ENCODE measurements around the gene ACOT9.
"Not testable (repeated sequence)": the region's sequence is repeated elsewhere in the genome, so short reads cannot be mapped to it uniquely, and the experiment has no call there.

The ACOT9 gene

DNA sequence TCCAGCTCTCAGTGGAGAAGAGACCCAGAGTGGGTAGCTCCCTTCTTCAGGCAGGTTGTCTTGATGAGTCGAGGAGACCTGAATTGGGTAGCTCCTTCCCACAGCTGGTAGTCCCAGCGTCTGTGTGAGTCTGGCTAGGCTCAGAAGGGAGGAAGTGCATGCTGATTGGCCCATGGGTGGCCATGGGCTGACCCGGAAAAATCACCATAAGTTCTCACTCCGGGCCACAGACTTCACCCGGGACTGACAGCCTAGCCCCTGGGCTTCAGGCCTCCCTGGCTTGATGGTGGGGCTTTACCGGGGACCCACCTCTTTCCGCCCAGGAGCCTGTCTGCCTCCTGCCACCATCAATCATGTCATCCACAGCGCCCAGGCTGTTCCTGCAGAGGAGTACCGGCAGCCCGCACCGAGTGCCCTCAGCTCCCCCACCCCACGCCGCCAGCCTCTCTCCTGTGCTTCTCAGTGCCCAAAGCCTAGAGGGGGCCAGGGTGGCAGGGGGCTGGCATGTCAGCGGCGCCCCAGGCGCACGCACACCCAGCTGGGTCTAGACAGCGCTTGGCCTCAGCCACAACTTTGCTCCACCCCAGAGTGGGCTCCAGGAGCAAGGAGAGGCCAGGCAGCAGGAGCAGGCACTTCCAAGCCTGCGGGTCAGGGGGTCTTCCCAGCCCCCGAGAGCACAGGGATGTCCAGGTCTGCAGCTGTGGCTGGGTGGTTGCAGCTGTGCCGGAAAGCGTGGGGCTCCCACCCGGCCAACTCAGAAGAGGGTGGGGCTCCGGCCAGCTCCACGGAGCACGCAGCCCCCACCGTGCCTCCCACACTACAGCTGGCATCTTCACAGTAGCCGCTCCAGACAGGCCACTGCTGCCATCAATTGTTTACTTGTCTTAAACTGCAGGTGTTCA is 23.8 kb upstream of the ACOT9 start:
- no peak for DNase-seq (ENCODE audit: insufficient read length, low spot score)
- peak; percentile 38 for FAIRE-seq

DNA sequence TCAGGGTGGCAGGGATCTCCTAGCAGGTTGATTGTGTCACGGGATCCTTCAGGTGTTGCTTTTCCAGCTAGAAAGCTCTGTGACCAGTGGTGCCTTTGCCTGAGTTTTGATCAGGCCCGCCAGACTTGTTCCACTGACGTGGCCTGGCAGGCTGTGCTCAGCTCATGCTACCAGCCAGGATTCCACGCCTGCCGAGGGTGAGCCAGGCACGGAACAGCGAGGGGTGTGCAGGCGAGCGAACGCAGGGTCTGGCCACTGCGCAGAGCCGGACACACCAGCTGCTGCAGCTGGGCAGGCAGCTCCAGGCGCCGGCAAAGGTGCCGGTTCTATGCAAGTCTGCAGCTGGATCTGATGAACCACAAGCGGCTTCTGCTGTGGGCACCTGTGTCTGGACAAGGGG is 22.8 kb upstream of the ACOT9 start:
- no peak for DNase-seq (ENCODE audit: insufficient read length, low spot score)
- FAIRE-seq = peak; percentile 72

DNA sequence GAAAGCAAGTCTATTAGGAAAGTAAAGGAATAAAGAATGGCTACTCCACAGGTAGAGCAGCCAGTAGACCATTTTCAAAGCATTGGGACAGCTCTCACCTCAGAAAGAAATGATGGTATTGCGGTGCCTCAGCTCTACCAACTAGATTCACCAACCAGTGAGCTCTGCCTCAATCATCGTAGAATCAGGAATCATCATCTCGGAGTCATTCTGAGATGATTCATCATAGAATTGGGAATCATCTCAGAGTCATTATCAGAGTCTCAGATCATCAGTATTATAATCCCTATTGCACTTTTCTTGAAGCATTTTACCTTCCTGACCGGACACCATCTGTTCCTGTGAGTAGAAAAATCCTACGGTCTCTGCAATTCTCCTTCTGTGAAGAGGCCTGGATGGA is 22.4 kb upstream of the ACOT9 start:
- DNase-seq (ENCODE audit: insufficient read length, low spot score) (peak; percentile 34), FAIRE-seq (peak; percentile 89)

DNA sequence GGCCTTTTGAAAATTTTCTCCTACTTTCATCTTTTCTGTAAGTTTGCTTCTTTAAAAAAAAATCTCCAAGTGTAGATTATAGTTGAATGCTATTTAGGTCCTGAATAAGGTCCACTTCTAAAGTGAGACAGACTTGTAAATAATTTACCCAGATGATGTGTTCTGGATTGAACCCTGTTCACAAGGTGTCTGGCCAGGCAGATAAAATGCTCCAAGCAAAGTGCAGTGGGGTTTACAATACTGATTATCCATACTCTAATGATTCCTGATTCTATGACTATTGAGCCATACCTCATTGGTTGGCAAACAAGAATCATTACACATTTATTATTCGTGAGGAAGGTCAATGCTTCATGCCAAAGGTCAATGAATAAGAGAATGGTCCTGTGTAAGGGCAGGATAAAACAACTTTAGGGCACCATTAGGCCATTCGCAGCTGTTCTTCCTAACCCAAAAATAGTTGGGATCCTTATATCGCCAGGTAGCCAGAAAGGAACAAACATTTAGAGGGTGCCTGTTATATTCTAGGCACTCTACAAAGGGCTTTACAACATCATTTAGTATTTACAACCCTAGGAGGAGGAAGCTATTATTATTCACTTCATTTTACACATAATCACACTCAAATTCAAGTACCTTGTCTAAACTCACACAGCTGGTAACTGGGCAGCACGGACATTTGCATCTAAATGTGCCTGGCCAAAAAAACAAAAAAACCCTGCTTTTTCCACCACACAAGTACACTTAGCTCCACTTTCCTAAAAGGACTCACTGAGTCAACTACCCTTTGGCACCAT is 21.3 kb upstream of the ACOT9 start:
- FAIRE-seq (peak; percentile 82), DNase-seq (ENCODE audit: insufficient read length, low spot score) (no peak)

DNA sequence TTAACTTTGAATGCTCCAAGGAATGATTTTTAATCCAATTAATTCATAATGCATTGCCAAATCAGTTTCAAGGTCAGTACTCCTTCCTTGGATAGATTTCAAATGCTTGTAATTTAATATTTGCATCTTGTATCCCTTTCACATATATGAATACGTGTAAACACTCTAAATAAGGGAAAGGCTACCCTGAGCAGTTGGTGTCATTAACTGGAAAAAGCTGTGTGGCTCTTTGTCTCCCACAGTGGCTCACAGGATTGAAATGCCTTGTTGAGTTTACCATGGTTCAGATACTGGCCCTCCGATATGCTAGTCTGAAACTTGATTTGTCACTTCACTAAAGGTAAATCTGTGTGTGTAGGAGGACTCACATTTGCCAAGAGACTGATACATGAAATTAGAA is 16.7 kb upstream of the ACOT9 start:
- FAIRE-seq = no peak
- no peak for DNase-seq (ENCODE audit: insufficient read length, low spot score)

DNA sequence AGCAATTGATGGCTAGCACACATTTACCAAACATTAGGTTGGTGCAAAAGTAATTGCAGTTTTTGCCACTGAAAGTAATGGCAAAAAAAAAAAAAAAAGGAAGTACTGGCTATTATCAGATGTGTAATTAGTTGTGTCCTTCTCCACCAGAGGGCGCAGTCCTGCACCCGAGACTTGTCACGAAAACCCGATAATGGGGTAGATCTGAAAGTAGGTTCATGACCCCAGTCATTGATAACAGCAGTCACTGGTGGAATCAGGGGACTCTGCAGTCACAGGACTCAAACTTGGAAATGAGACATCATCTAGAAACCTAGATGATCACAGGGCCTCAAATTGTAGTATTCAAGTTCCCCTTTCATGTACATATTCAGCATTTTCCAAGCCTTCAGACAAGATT is 13.1 kb upstream of the ACOT9 start:
- DNase-seq (ENCODE audit: insufficient read length, low spot score) = peak; percentile 73
- FAIRE-seq = peak; percentile 76

DNA sequence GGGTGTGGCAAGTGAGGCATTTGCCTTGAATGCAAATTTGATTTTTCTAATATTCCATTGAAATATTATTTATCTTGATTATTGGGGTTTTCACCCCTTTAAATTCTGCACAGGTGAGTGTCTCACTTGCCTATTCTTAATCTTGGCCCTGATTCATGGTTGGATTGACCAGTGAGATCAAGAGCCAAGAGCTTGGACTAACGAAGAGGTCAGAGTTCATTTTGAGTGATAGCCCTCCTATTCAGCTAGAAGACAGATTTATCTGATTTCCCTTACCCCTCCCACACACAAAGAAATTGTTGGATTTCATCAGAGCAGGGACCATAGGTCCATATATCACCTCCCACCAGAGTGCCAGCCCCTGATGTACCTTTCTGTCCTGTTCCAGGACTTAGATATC is 11.6 kb upstream of the ACOT9 start:
- FAIRE-seq (no peak), DNase-seq (ENCODE audit: insufficient read length, low spot score) (no peak)

DNA sequence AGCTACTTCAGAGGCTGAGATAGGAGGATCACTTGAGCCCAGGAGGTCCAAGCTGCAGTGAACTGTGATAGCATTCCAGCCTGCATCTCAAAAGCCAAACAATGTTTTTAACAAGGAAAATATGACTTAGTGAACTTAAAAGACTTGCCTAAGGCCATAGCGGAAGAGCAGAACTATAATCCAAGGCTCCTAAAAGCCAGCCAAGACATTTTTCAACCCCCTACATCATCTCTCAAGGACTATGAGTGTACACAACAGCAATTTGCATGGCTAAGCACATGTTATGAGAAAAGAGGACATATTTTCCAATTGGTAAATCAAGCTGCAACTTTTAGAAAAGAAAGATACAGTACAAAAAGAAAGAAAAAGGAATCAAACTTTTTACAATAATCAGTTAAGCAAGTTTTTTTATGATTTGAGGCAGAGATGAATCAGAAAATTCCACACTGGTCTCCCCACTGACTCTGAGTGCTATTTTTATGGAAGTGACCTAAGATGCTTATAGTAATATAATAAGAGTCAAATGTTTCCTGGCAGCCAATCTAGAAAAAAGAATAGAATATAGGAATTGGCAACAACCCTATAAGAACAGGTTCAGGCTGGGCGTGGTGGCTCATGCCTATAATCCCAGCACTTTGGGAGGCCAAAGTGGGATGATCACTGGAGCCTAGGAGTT is 9.8 kb upstream of the ACOT9 start:
- peak; percentile 77 for FAIRE-seq
- DNase-seq (ENCODE audit: insufficient read length, low spot score) = peak; percentile 77

DNA sequence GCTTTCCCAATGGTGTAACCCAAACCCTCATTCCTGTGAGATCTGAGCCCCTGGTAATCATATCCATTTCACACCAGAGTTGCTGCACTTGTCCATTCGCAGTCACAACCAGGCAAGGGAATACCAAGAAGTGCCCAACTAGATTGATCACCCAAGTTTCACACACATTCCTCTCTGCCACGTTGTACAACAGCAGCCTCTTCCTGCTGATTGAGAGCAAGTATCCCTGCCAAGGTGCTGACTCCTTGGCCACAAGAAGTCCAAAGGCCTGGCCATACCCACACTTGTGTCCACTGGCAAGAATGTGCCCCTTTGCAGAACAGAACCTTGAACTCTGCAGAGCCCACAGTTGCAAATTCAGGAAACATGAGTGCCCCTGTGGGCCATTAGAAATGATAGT is 6.5 kb upstream of the ACOT9 start:
- FAIRE-seq = peak; percentile 71
- no peak for DNase-seq (ENCODE audit: insufficient read length, low spot score)

DNA sequence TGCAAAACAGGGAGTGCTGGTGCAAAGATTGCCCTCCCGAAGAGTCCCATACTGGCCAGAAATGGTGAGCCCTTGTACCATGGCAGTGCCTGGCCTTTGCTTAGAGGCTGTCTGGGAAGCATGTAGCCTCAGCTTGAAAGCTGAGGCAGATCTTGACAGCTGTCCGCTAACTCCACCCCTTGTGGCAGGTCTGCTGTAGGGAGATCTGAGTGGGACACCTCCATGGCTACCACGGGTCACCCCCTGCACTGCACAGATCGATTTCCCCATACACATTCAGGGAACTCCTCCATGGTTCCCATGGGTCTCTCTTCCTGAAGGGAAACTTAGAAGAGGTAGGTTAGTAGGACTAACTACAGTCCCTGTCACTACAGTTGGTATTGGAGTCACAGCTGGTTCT is 6.1 kb upstream of the ACOT9 start:
- FAIRE-seq (peak; percentile 67), DNase-seq (ENCODE audit: insufficient read length, low spot score) (no peak)

DNA sequence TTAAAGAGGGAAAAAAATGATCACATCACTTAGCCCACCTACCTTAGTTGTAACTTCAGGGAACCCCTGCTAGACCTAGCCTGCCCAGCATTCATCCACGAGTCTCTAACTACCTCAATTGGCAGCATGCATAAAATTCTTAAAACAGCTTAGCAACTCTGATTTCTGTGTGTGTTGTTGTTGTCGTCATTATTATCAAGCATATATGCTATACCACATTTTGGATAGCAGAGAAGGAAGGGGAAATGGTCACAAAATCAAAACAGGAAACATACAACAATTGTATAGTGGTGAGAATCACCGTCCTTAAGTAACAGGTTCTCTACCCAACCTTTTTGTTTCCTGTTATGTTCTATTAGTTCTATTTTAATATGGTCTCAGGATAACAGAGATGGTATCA is 2.7 kb upstream of the ACOT9 start:
- DNase-seq (ENCODE audit: insufficient read length, low spot score) (no peak), FAIRE-seq (no peak)

DNA sequence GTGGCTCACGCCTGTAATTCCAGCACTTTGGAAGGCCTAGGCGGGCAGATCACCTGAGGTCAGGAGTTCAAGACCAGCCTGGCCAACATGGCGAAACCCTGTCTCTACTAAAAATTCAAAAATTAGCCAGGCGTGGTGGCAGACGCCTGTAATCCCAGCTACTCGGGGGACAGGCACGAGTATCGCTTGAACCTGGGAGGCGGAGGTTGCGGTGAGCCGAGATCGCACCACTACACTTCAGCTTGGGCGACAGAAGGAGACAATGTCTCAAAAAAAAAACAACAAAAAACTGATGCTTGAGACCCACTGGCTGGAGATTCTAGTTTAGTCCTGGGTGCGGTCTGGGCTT is 521 bp upstream of the ACOT9 start:
- not testable (repeated sequence) for DNase-seq (ENCODE audit: insufficient read length, low spot score)

DNA sequence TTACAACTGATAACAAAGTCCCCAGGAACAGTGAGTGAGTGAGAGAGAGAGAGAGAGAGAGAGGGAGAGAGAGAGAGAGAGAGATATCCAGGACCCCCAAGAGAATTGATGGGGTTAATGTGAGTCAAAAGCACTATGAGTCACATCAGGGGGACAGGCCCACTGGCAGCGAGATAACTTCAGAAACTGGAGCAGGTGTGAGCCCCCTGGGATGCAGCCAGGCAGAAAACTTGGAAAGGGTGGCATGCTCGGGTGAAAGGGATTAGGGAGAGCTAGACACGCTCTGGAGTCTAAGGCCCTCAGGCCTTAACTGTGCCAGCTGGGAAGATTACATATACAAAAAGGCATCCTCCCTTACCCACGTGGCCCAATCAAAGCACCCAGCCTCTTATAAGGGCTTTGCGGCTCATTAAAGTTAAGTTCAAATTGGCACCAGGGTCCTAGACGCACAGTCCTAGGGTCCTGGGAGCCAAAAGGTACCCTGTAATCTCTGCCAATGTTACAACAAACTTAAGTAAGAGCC is 841 bp downstream of the ACOT9 start:
- DNase-seq (ENCODE audit: insufficient read length, low spot score) = peak; percentile 94
- FAIRE-seq = no peak

More for the DNA sequence above, 521 bp upstream of the ACOT9 start:
- FAIRE-seq = peak; percentile 4

DNA sequence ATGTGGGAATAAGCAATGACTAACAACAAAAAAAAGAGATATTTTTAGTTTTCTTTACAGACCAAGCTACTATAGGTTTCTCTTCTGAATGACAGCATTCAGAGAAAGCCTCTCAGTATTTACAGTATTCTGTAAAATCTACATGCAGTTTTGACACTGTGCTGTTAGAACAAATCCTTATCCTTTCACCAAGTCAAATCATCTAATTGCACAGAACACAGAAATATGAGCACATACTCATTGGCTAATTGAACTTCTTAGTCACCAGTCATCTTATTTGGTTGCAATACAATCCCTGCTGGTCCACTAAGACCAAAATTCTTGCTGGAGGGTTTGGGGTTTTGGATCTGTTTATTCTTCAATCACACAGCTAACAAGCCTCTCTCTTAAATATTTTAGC is 5.7 kb downstream of the ACOT9 start:
- DNase-seq (ENCODE audit: insufficient read length, low spot score) (no peak), FAIRE-seq (no peak)

DNA sequence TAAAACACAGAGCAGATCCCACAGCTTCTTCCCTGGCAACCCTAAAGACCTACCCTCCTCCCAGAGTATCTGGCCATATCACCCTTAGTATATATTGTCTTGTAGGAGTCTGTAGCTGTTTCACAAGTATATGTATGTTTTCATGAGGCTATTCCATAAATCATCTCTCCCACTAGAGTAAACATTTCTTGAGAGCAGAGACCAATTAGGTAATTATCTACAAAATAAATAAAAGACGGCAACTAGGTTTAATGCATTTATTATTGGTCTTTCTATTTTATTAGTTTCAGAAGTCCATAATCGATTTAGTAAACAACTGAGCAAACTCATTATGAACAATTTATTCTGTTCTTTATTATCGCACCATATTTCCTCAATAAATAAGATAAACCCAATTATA is 7.0 kb downstream of the ACOT9 start:
- FAIRE-seq (no peak), DNase-seq (ENCODE audit: insufficient read length, low spot score) (no peak)

DNA sequence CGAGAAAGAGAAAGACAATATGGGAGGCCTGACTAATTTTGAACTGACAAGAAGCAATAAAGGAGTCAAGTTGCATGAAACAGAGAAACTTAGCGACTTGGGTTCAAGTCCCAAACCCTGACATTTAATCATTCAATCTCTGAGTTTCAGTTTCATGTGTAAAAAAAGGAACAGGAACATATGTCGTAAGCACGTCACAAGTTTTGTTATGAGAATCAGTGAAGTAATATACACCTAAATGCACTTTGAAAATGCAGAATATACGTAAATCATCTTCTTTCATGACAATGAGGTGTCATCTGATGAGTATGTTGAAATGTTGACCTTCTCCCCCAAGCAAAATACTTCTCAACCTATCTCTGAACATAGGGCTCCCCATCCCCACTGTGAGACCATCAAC is 10.4 kb downstream of the ACOT9 start:
- no peak for FAIRE-seq
- no peak for DNase-seq (ENCODE audit: insufficient read length, low spot score)

DNA sequence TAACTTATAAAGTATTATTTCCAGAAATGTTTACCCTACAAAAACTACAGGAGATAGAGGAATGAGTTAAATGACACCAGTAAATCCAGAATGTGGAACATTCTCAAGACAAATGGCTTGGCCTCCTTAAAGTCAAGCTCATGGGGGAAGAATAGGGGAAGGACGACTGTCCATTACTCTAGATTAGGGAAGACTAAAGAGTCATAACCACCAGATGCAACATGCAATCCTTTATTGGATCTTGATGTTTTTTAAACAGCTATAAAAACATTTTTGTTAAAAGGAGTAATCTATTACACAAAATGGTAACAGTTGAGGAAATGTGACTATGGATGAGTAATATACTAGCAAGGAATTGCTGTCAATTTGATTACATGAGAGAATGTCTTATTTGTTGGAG is 11.1 kb downstream of the ACOT9 start:
- no peak for FAIRE-seq
- no peak for DNase-seq (ENCODE audit: insufficient read length, low spot score)

DNA sequence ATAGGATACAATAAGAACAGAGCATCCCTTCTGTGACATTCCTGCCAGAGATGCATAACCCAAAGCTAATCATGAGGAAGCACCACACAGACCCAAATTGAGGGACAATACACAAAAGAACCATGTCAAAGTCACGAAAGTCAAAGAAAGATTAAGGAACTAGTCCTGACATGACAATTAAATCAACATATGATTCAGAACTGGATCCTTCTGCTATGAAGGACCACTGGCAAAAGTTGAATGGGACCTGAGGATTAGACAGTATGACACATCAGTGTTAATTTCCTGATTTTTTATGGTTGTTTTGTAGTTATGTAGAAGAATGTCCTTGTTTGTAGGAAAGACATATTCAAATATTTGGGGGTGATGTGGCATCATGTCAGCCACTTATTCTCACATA is 13.9 kb downstream of the ACOT9 start:
- no peak for DNase-seq (ENCODE audit: insufficient read length, low spot score)
- no peak for FAIRE-seq

DNA sequence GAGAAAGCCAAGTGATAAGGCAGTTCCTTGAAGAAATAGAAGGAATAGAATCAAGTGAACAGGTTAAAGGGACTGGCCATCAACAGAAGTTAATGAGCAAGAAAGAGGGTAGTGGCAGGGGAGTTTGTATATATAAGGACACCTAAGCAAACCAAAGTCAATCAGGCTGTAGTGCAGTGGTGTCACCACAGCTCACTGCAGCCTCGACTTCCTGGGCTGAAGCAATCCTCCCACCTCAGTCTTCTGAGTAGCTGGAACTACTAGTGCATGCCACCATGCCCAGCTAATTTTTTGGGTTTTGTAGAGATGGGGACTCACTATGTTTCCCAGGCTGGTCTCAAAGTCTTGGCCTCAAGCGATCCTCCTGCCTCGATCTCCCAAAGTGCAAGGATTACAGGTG is 15.9 kb downstream of the ACOT9 start:
- peak; percentile 57 for FAIRE-seq
- no peak for DNase-seq (ENCODE audit: insufficient read length, low spot score)

DNA sequence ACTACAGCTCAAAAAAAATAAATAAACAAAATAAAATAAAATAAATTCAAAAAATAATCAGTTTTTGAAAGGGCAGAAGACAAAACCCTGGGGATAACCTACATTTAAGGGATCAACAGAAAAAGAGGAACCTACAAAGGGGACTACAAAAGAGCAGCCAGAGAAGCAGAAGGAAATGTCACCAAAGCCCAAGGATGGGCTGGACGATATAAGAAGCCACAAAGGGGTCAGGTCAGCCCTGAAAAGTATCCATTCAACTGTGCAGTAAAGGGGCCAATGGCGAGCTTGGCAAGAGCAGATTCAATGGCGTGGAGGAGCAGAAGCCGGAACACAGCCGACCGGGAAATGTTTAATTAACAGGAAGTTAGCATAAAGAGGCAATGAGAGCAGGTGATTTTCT is 16.9 kb downstream of the ACOT9 start:
- no peak for FAIRE-seq
- no peak for DNase-seq (ENCODE audit: insufficient read length, low spot score)

DNA sequence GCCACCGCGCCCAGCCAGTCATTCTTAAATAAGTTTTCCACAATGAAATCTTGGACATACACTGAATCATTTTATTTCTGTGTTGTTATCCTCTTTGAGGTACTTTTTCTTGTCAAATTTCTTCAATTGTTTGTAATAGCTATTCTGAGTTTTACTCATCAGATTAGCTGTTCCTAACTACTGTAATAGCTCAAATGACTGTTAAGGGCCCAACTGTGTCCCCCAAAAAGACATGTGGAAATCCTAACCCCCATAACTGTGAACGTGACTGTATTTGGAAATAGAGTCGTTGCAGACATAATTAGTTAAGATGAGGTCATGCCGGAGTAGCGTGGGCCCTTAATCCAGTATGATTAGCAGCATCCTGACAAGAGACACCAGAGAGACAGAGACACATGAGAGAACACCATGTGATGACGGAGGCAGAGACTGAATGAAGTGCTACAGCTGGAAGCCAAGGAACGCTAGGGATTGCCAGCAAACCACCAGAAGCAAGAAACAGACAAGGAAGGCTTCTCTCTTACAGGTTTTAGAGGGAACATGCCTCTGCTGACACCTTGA is 22.9 kb downstream of the ACOT9 start:
- FAIRE-seq (no peak), DNase-seq (ENCODE audit: insufficient read length, low spot score) (no peak)
